ENCODE data around the gene ARHGAP26. TPM values are rescaled to one million over a fixed set of nuclear protein-coding genes. Genes with fewer than 3 reads are reported as not detected.

Gene ARHGAP26
- total and polyA plus RNA-seq, 2 donors (not counting 3 experiments of a cell fraction or from before 2014, with no cell fraction given): 3.1 to 16.2 TPM

- TF ChIP-seq POLR2AphosphoS5 (IDR thresholded peaks at IDR 0.05; ENCODE audit: insufficient read depth, low read depth, low read length) (no peak), GATA2 (IDR thresholded peaks at IDR 0.05; ENCODE audit: insufficient read depth, insufficient read length, low read depth, low read length) (no peak), JUN (IDR thresholded peaks at IDR 0.05; ENCODE audit: borderline replicate concordance, insufficient read depth, insufficient read length, low read depth) (no peak), CTCF (IDR thresholded peaks at IDR 0.05; ENCODE audit: extremely low read depth in 1 of 2, insufficient read depth in 1 of 2, low read depth in 1 of 2, low read length in 2 of 2) (no peak), POLR2A (IDR thresholded peaks at IDR 0.05; ENCODE audit: low read depth, low read length) (no peak), EZH2 (IDR thresholded peaks at IDR 0.05; ENCODE audit: borderline replicate concordance, low read depth, low read length, severe bottlenecking) (no peak), MAX (IDR thresholded peaks at IDR 0.05; ENCODE audit: insufficient read depth, insufficient read length) (no peak), MYC (IDR thresholded peaks at IDR 0.05; ENCODE audit: low read depth, low read length) (no peak), FOS (IDR thresholded peaks at IDR 0.05; ENCODE audit: borderline replicate concordance, insufficient read depth, low read length) (no peak)
- ChIA-PET POLR2A (no interaction called here), CTCF (no interaction called here)
- Histone ChIP-seq H3K79me2 (ENCODE audit: control insufficient read depth, insufficient read depth, low read length) (no peaks in the 10 kb centered on the region), H3K4me2 (ENCODE audit: insufficient read depth, low read length) (no peak overlapping the region), H3K36me3 (ENCODE audit: control insufficient read depth in 2 of 2, extremely low read depth in 1 of 2, insufficient read depth in 2 of 2, low read length in 2 of 2) (no peaks in the 10 kb centered on the region), H3K9me3 (replicated peaks; ENCODE audit: control insufficient read depth, insufficient read depth, low read length) (no peaks in the 10 kb centered on the region), H3K9ac (replicated peaks; ENCODE audit: extremely low read depth, insufficient read depth, low read length) (no peak overlapping the region), H3K27ac (ENCODE audit: insufficient read depth, low read depth, low read length) (peak overlapping the region; percentile 58), H3K27me3 (ENCODE audit: control insufficient read depth in 2 of 2, insufficient read depth in 2 of 2, low read length in 2 of 2) (no peaks in the 10 kb centered on the region), H3K4me1 (ENCODE audit: control insufficient read depth, extremely low read depth, insufficient read depth, low read length) (peaks cover 48% of the 10 kb centered on the region), H3K4me3 (replicated peaks in 1 of 3; ENCODE audit: insufficient read depth in 1 of 3, low read depth in 1 of 3, low read length in 3 of 3) (no peak overlapping the region), H3K9me1 (replicated peaks; ENCODE audit: control insufficient read depth, extremely low read depth, insufficient read depth, low read length) (no peaks in the 10 kb centered on the region), H2AFZ (ENCODE audit: low read depth, low read length) (no peak overlapping the region), H4K20me1 (replicated peaks; ENCODE audit: control insufficient read depth, extremely low read depth, insufficient read depth, low read length) (no peaks in the 10 kb centered on the region)
- no TSS peak for BruUV-seq (replicated peaks)
- FAIRE-seq (no peak), DNase-seq (ENCODE audit: low read depth, low spot score) (no peak)
- dilution Hi-C loops (cut with MboI; ENCODE audit: extremely low pct_ligation_motif_present, low sequenced_read_pairs): no loop called here
- intact Hi-C loops (cut with micrococcal nuclease): no loop called here
Observed at GRCh38 chr5:142976861-142977260, 206.7 kb downstream of the ARHGAP26 start.
